Measurements from ENCODE around the gene PI4K2B. TPM values are rescaled to one million over a fixed set of nuclear protein-coding genes. Genes with fewer than 3 reads are reported as not detected.
A peak's percentile ranks its signal among the peaks of the same experiment; 100 is the strongest.

PI4K2B gene
- total and polyA plus RNA-seq, 2 of the 13 experiments (the other 11 are each of a cell fraction or from before 2014, with no cell fraction given) = 6.9 to 25.8 TPM

- TF ChIP-seq HMGXB4 (CRISPR knock-in tag; IDR thresholded peaks at IDR 0.05; ENCODE audit: borderline replicate concordance in 1 of 2, low read depth in 1 of 2) (peak; percentile 97 to 98), ZNF549 (CRISPR knock-in tag; IDR thresholded peaks at IDR 0.05) (no peak), ATRX (CRISPR knock-in tag; IDR thresholded peaks at IDR 0.05; ENCODE audit: borderline replicate concordance) (no peak), FOXA3 (CRISPR knock-in tag; IDR thresholded peaks at IDR 0.05) (peak; percentile 66), MBNL3 (CRISPR knock-in tag; conservative IDR thresholded peaks at IDR 0.05) (no peak), ZNF615 (CRISPR knock-in tag; IDR thresholded peaks at IDR 0.05; ENCODE audit: borderline replicate concordance) (peak; percentile 93), ZNF12 (CRISPR knock-in tag; IDR thresholded peaks at IDR 0.05) (no peak), CREBL2 (CRISPR knock-in tag; IDR thresholded peaks at IDR 0.05; ENCODE audit: borderline replicate concordance) (0 out of 2 replicates have a peak, but pooled peaks have one; percentile 42), MAF1 (CRISPR knock-in tag; IDR thresholded peaks at IDR 0.05; ENCODE audit: borderline replicate concordance) (peak; percentile 73; the same call in 1 of the 2 replicates), GZF1 (CRISPR knock-in tag; IDR thresholded peaks at IDR 0.05) (no peak), SRSF9 (IDR thresholded peaks at IDR 0.05; ENCODE audit: borderline replicate concordance, insufficient read depth, low read depth, low read length, poor library complexity, severe bottlenecking) (no peak), MYNN (CRISPR knock-in tag; IDR thresholded peaks at IDR 0.05; ENCODE audit: low read depth) (no peak), BCLAF1 (IDR thresholded peaks at IDR 0.05) (no peak), HNF1A (IDR thresholded peaks at IDR 0.05; ENCODE audit: low read depth) (no peak), HNF1A (CRISPR knock-in tag; IDR thresholded peaks at IDR 0.05; ENCODE audit: borderline replicate concordance) (peak; percentile 68; the same call in 1 of the 2 replicates), ZNF224 (CRISPR knock-in tag; IDR thresholded peaks at IDR 0.05) (no peak), ATF6 (CRISPR knock-in tag; conservative IDR thresholded peaks at IDR 0.05) (no peak), DMAP1 (CRISPR knock-in tag; IDR thresholded peaks at IDR 0.05) (peak; percentile 88)
These were observed 78.8 kb downstream of the PI4K2B start, which contains the start of gene ZCCHC4 (continued) for GRCh38 chr4:25312496-25313200.

Data from HepG2 (cell line).